NCI-H524 treated with DMSO at 0.1 percent for 48 hours (cell line): ENCODE data around the gene TMC2.

Source experiments
- DNase-seq: peaks from one replicate; lab custom pipeline; 2025; lab: John Stamatoyannopoulos, UW

The TMC2 gene

GRCh38 chr20:2625062-2625461 is 88.7 kb downstream of the TMC2 start:
- no peak for DNase-seq

GRCh38 chr20:2626853-2627541 is 90.6 kb downstream of the TMC2 start:
- no peak for DNase-seq

- DNase-seq, result no peak
Measured at GRCh38 chr20:2631228-2631627, 94.9 kb downstream of the TMC2 start.

- no peak for DNase-seq
Measured at GRCh38 chr20:2633381-2633780, 97.0 kb downstream of the TMC2 start.

GRCh38 chr20:2637246-2637645 is 100.9 kb downstream of the TMC2 start:
- DNase-seq, result no peak

- no peak for DNase-seq
Measured at GRCh38 chr20:2640260-2640659, 103.9 kb downstream of the TMC2 start.

- DNase-seq, result no peak
Measured at GRCh38 chr20:2640899-2641298, 104.5 kb downstream of the TMC2 start.

- DNase-seq, result no peak
Measured at GRCh38 chr20:2643708-2644107, 107.3 kb downstream of the TMC2 start.

GRCh38 chr20:2651772-2652723 is 115.7 kb downstream of the TMC2 start, which contains the start of gene NOP56:
TSS of gene NOP56 (plus strand) at chr20:2652632. CDS start at chr20:2652661, 29 bp downstream.
- peak; percentile 50 for DNase-seq

GRCh38 chr20:2652724-2653555 is 116.6 kb downstream of the TMC2 start:
- DNase-seq, result no peak

GRCh38 chr20:2653556-2654383 is 117.4 kb downstream of the TMC2 start:
- DNase-seq, result no peak

GRCh38 chr20:2654384-2654822 is 118.0 kb downstream of the TMC2 start:
- DNase-seq, result no peak

GRCh38 chr20:2654831-2655230 is 118.5 kb downstream of the TMC2 start:
- no peak for DNase-seq

- no peak for DNase-seq
Measured at GRCh38 chr20:2655331-2656116, 119.2 kb downstream of the TMC2 start.

- DNase-seq, result no peak
Measured at GRCh38 chr20:2656471-2657117, 120.2 kb downstream of the TMC2 start.

- no peak for DNase-seq
Measured at GRCh38 chr20:2657241-2657640, 120.9 kb downstream of the TMC2 start.

- DNase-seq, result no peak
Measured at GRCh38 chr20:2657674-2658073, 121.3 kb downstream of the TMC2 start.

- DNase-seq, result no peak
Measured at GRCh38 chr20:2658414-2659354, 122.3 kb downstream of the TMC2 start.

- no peak for DNase-seq
Measured at GRCh38 chr20:2659547-2659946, 123.2 kb downstream of the TMC2 start.
